Measurements from ENCODE around the gene DUSP22.

- TF ChIP-seq CTCF (conservative IDR thresholded peaks at IDR 0.05 in 1 of 2, IDR thresholded peaks at IDR 0.05 in 1 of 2; ENCODE audit: low read depth in 1 of 2, low read length in 2 of 2) = no peak
- TF ChIP-seq EZH2 (IDR thresholded peaks at IDR 0.05; ENCODE audit: low read length, missing control alignments) = no peak
These were observed 10.7 kb upstream of the DUSP22 start for GRCh38 chr6:281469-282103.
